ENCODE results near the gene RALGPS1.

Gene RALGPS1

DNA sequence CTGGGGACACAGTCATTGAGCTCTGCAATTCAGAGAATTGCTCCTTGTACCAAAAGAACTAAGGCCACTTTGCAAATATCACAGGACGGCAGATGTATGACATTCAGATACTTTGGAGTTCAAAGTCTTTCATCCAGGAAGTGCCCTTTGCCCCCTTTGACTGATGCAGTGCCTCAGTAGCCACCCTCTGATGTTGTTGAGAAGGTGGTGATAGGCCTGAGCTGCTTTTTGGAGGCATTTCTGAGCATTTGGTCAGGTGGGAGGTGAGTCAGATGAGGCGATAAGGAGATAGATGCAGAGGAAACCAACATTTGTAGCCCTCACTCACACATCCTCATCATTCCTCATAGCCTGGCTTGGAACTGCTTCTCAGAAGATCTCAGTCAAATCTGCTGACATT is 144.4 kb downstream of the RALGPS1 start:
- no peak for TF ChIP-seq GATA2 (IDR thresholded peaks at IDR 0.05; ENCODE audit: low read depth, low read length)
- no peak for TF ChIP-seq GATA3 (IDR thresholded peaks at IDR 0.05; ENCODE audit: low read depth, low read length)

GRCh38 chr9:127059765-127060361 is 145.3 kb downstream of the RALGPS1 start:
- TF ChIP-seq GATA3 (IDR thresholded peaks at IDR 0.05; ENCODE audit: low read depth, low read length) (no peak), GATA2 (IDR thresholded peaks at IDR 0.05; ENCODE audit: low read depth, low read length) (no peak)

- TF ChIP-seq GATA3 (IDR thresholded peaks at IDR 0.05; ENCODE audit: low read depth, low read length) (no peak), GATA2 (IDR thresholded peaks at IDR 0.05; ENCODE audit: low read depth, low read length) (no peak)
Observed at GRCh38 chr9:127061411-127061810, 146.8 kb downstream of the RALGPS1 start.

DNA sequence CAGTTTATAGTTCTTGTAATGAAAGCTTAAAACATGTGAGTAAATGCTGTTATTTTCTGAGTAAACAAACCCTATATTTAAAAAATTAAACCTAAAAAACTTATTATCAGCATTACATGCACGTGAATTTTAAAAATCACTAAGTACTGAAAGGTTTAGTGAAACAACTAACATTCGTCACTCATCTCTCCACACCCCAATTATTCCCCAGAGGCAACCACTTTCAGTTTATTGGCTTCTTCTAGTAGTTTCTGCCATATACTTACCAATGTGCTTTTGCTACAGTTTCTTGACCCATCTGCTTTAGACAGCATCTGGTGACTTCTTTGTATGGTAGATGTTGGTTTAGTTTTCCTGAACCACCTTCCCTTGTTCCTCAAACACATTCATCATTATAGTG is 149.8 kb downstream of the RALGPS1 start:
- no peak for TF ChIP-seq GATA3 (IDR thresholded peaks at IDR 0.05; ENCODE audit: low read depth, low read length)
- TF ChIP-seq GATA2 (IDR thresholded peaks at IDR 0.05; ENCODE audit: low read depth, low read length) = no peak

- TF ChIP-seq GATA2 (IDR thresholded peaks at IDR 0.05; ENCODE audit: low read depth, low read length) (no peak), GATA3 (IDR thresholded peaks at IDR 0.05; ENCODE audit: low read depth, low read length) (no peak)
Observed at GRCh38 chr9:127065592-127065991, 151.0 kb downstream of the RALGPS1 start.

DNA sequence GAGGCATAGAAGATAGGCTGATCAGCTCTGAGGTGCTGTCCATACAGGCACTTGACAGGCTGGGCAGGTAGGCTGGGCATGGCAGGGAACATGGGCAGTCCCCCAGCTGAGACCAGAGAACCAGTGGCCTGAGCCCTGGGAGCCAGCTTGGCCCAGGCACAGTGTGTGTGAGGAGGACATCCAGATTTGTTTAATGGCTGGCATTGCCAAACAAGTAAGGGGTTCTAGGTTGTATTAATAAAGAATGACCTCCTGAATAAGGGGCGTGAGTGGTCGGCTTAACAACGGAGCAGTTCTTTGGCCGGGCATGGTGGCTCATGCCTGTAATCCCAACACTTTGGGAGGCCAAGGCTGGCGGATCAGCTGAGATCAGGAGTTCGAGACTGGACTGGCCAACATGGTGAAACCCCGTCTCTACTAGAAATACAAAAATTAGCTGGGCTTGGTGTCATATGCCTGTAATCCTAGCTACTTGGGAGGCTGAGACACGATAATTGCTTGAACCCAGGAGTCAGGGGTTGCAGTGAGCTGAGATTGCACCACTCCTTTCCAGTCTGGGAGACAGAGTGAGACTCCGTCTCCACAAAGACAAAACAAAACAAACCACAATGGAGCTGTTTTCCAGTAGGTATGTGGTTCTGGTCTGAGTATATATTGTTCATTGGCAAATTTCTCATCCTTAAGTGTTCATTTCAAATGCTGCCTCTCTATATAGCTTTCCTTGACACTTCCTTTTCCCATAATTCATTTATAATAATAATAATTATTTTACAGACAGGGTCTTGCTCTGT is 151.7 kb downstream of the RALGPS1 start:
- TF ChIP-seq GATA2 (IDR thresholded peaks at IDR 0.05; ENCODE audit: low read depth, low read length) = no peak
- no peak for TF ChIP-seq GATA3 (IDR thresholded peaks at IDR 0.05; ENCODE audit: low read depth, low read length)

DNA sequence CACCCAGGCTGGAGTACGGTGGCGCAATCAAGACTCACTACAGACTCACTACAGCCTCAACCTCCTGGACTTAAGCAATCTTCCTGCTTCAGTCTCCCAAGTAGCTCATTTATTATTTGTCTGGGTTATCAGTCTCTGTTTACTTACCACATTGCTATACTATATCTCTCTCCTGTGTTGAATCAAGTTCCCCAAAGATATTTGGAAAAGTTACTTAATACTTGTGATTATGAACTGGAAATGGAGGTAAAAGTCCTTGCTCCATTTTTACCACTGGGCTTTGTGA is 152.2 kb downstream of the RALGPS1 start:
- TF ChIP-seq GATA2 (IDR thresholded peaks at IDR 0.05; ENCODE audit: low read depth, low read length) = no peak
- no peak for TF ChIP-seq GATA3 (IDR thresholded peaks at IDR 0.05; ENCODE audit: low read depth, low read length)

GRCh38 chr9:127067603-127068220 is 153.1 kb downstream of the RALGPS1 start:
- TF ChIP-seq GATA3 (IDR thresholded peaks at IDR 0.05; ENCODE audit: low read depth, low read length) = no peak
- TF ChIP-seq GATA2 (IDR thresholded peaks at IDR 0.05; ENCODE audit: low read depth, low read length) = no peak

- TF ChIP-seq GATA2 (IDR thresholded peaks at IDR 0.05; ENCODE audit: low read depth, low read length) = no peak
- no peak for TF ChIP-seq GATA3 (IDR thresholded peaks at IDR 0.05; ENCODE audit: low read depth, low read length)
Observed at GRCh38 chr9:127074561-127075548, 160.3 kb downstream of the RALGPS1 start.

- no peak; the same call in 1 of the 2 replicates for TF ChIP-seq GATA3 (IDR thresholded peaks at IDR 0.05; ENCODE audit: low read depth, low read length)
- TF ChIP-seq GATA2 (IDR thresholded peaks at IDR 0.05; ENCODE audit: low read depth, low read length) = no peak
Observed at GRCh38 chr9:127075624-127076372, 161.2 kb downstream of the RALGPS1 start.

DNA sequence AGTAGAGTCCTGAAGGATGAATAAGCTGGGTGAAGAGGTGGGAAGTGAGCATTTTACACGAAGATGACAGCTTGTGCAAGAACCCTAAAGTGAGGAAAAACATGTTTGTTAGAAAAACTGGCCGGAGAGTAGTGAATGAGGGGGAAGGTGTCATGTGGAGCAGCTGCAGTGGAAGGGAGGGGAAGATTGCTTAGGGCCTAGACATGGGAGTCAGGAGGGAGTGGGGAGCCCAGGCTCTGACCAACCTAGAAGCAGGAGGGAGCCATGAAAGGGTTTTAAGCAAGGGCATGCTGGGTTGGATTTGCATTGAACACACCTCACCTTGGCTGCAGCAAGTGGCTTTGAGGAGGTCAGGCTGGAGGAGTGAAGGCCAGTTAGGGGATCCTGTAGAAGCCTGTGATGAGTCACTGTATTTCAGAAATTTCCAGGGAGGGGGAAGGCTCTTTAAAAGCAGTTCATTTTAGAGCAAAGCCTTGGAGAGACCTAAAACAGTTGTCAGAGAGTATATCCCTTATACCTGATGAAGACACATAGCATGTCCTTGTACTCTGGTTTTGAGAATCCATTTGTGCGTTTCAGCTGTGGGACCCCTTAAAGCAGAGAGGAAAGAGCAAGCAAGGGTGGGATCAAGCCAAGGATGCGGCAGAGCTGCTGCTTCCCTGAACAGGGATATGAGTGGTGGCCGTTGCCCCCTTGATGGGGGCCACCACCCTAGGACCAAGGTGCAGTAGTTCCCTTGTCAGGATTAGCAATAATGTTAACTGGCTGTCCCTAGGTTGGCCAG is 162.5 kb downstream of the RALGPS1 start:
- TF ChIP-seq GATA2 (IDR thresholded peaks at IDR 0.05; ENCODE audit: low read depth, low read length) (no peak), GATA3 (IDR thresholded peaks at IDR 0.05; ENCODE audit: low read depth, low read length) (no peak)

GRCh38 chr9:127077644-127077946 is 163.0 kb downstream of the RALGPS1 start:
- TF ChIP-seq GATA2 (IDR thresholded peaks at IDR 0.05; ENCODE audit: low read depth, low read length) (no peak), GATA3 (IDR thresholded peaks at IDR 0.05; ENCODE audit: low read depth, low read length) (no peak)

GRCh38 chr9:127078336-127078735 is 163.8 kb downstream of the RALGPS1 start:
- TF ChIP-seq GATA3 (IDR thresholded peaks at IDR 0.05; ENCODE audit: low read depth, low read length) = no peak
- no peak for TF ChIP-seq GATA2 (IDR thresholded peaks at IDR 0.05; ENCODE audit: low read depth, low read length)

Data from SH-SY5Y (cell line).